Muscle layer of duodenum (tissue), 2 donors: Measurements from ENCODE around the gene MGLL.

Experiments used
- H3K27ac ChIP-seq: one replicate; pipeline ENCODE4 v1.7.0; 2013; ENCODE audit warnings: mild to moderate bottlenecking, low read length
- H3K27me3 ChIP-seq: one replicate; pipeline ENCODE4 v1.7.0; 2013; ENCODE audit warnings: low read depth, mild to moderate bottlenecking, control low read depth, low read length
- H3K36me3 ChIP-seq, 2 donors: one replicate each; pipeline ENCODE4 v1.7.0; 2013; ENCODE audit warnings: low read length in 2 of 2, control low read depth in 1 of 2, mild to moderate bottlenecking in 1 of 2; ENCODE audit not compliant: insufficient read depth in 2 of 2, control insufficient read depth in 1 of 2
- H3K4me1 ChIP-seq, 2 donors: one replicate each; pipeline ENCODE4 v1.7.0; 2013; ENCODE audit warnings: low read length in 2 of 2, mild to moderate bottlenecking in 2 of 2, control low read depth in 1 of 2, moderate library complexity in 1 of 2; ENCODE audit not compliant: insufficient read depth in 2 of 2, control insufficient read depth in 1 of 2
- H3K4me3 ChIP-seq, 2 donors: one replicate each; pipeline ENCODE4 v1.7.0; 2013; ENCODE audit warnings: low read length in 2 of 2, low read depth in 1 of 2, mild to moderate bottlenecking in 1 of 2
- H3K9me3 ChIP-seq, 2 donors: one replicate each; pipeline ENCODE4 v1.7.0; 2013; ENCODE audit warnings: low read length in 2 of 2, control low read depth in 1 of 2, mild to moderate bottlenecking in 1 of 2; ENCODE audit not compliant: control insufficient read depth in 1 of 2
- donor health status: healthy.

Gene MGLL

DNA sequence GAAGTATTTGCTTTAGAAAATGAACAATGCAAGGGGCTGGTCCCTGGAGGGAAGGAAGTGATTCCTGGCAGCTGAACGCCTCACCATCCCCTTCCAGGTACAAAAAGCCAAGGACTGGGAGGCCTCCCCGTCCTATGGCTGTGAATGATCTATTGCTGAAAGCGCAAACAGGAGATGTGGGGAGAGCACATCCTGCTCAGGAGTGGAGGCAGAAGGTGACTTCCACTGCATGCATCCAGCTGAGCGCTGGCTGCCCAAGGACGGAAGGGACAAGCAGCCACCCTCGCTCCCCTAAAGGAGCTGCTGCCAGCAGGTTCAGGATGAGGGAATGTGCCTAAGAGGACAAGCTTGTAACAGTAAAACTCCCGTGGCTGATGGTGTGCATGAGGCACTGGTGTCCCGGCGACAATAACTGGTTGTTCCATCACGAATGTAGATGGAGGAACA, 108.2 kb downstream of the MGLL start:
- H3K9me3 ChIP-seq, result no peaks in the 10 kb centered on the region
- H3K27ac ChIP-seq, result no peak overlapping the region
- H3K27me3 ChIP-seq, result no peaks in the 10 kb centered on the region
- peaks cover 3 to 13% of the 10 kb centered on the region in 2 donors for H3K4me1 ChIP-seq
- no peaks in the 10 kb centered on the region for H3K36me3 ChIP-seq
- H3K4me3 ChIP-seq, result no peak overlapping the region

DNA sequence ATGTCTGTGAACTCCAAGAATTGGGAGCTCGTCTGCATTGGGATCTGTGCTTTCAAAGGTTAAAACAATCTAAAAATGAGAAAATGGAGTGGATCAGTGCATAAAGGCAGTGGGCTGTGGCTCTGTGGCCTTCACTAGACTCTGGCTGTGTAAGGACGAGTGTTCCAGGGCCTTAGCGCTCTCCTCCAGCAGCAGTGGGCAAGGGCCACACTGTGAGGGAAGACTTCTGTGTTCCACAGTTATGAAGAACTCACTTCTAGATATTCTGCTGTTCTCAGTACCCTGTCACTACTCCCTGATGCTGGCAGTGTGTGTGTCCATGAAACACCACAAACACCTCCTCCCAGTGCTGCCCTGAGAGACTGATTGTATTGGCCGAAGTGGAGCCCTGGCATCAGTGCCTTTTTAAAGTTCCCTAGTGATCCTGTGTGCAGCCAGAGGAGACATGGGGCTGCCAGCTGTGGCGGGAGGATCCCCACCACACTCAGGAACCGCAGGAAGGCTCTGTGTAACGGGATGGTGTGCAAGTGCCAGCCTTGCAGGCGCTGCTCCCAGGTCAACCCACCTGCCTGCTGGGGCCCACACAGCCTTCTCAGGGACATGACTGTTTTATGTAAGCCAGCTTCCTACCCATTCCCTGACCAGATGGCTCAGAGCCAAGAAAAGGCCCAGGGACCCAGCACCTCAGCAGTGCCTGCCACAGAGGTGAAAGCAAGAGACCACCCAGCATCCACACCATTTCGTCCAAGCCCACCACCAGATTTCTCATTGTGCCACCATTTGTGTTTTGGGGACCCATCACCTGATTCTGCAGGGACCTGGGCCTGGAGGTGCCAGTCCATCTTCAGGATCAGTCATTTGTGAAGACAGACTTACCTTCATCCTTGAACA, 109.2 kb downstream of the MGLL start:
- Histone ChIP-seq H3K9me3 (no peaks in the 10 kb centered on the region), H3K4me3 (no peak overlapping the region), H3K27ac (no peak overlapping the region), H3K36me3 (no peaks in the 10 kb centered on the region), H3K4me1 (peaks cover 3 to 13% of the 10 kb centered on the region in 2 donors), H3K27me3 (no peaks in the 10 kb centered on the region)

DNA sequence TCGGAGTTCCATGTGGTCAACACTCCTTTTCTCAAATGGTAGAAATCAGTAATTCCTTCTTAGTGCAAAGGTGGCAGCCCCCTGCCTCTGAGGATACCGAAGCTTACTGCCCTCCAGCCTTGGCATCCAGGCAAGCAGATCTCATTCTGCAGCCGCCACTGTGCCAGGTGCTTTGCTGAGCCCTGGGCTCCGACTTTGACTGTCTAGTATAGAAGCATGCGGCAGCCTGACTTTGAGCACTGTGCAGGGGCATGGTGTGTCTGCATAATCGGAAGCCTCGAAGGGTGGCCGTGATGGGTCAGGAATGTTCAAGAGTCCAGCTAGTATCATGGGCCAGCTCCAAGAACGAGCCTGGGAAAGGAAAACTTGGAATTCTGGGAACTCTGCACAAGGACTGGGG, 109.9 kb downstream of the MGLL start:
- no peaks in the 10 kb centered on the region for H3K9me3 ChIP-seq
- no peaks in the 10 kb centered on the region for H3K36me3 ChIP-seq
- H3K4me1 ChIP-seq, result peaks cover 7 to 20% of the 10 kb centered on the region in 2 donors
- no peak overlapping the region for H3K27ac ChIP-seq
- no peak overlapping the region for H3K4me3 ChIP-seq
- no peaks in the 10 kb centered on the region for H3K27me3 ChIP-seq

DNA sequence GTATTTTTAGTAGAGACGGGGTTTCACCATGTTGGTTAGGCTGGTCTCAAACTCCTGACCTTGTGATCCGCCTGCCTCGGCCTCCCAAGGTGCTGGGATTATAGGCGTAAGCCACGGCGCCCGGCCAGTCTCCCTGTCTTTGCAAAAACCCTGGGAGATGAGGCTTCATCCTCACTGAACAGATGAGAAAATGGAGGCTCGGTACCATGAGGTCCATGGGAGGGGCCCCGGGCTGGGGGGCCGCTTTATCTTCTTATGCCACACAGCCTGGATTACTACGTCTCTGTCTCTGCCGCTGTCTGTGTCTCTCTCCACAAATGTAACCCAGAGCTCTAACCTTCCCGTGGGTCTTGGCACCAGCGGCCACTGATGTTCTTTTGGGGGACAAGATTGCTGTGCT, 110.4 kb downstream of the MGLL start:
- H3K4me1 ChIP-seq, result peaks cover 8 to 22% of the 10 kb centered on the region in 2 donors
- H3K27ac ChIP-seq, result no peak overlapping the region
- H3K27me3 ChIP-seq, result no peaks in the 10 kb centered on the region
- H3K36me3 ChIP-seq, result no peaks in the 10 kb centered on the region
- no peaks in the 10 kb centered on the region for H3K9me3 ChIP-seq
- no peak overlapping the region for H3K4me3 ChIP-seq

DNA sequence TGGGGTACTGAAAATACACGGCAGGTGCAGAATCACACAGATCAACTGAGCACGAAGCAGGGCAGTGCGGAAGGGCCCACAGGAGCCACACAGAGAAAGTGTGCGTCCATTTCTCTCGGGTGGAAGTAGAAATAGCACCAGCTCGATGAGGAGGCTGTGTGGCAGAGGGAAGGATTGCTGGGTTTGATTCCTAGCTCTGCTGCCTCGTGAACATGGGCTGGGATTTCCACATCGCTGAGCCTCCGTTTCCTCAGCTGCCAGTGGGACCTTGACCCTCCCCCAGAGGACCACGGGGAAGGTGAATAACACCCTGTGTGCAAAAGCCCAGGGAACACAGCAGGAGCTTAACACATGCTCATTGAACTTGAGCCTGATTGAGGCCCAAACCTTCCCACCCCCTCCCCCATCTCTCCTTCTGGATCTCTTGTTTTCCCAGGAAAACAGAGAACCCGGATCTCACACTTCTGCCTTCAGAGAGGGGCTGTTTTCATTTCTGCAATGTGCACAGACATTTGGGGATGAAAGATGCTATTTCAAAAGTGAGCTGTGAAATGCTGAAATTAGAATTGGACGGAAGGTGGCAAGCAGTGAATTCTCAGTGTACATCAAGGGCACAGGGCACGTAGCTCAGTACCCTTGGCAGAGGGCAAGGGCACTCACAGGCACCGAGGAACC, 111.2 kb downstream of the MGLL start:
- no peaks in the 10 kb centered on the region for H3K27me3 ChIP-seq
- H3K9me3 ChIP-seq, result no peaks in the 10 kb centered on the region
- H3K4me3 ChIP-seq, result no peak overlapping the region
- no peak overlapping the region for H3K27ac ChIP-seq
- H3K36me3 ChIP-seq, result peaks cover 0 to 1% of the 10 kb centered on the region in 2 donors
- H3K4me1 ChIP-seq, result peaks cover 8 to 22% of the 10 kb centered on the region in 2 donors

DNA sequence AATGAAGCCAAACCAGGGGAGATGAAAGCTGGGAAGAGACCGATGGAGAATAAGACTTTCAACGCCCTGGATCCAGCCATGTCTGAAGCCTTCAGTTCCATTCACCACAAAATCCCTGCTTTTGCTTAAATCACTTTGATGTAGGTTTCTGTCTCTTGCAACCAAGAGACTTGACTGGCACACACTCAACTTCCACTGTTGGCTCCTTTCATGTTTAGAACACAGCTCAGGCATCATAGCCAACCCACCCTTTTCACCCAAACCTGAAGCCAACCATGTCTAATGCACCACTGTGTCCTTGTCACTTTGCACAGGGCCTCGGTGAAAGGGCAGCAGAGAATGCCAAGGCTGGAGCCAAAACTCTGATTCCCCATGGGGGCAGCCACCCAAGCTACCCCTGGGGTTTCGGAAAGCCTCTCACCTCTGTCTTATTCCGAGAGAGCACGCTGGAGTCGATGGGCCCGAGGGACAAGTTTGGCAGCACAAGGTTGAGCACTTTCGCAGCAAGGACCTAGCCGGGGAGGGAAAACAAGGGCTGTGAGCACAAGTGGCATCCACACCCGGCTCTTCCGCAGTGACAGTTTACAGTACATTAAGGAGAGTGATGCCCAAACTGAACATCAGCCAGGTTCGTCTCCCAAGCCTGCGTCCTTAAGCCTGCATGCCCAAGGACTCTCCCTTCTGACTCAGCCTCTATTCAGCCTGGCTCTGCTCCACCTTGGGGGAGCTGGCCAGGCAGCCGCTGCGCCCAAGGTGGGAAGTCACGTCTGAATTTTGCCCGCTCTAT, 112.0 kb downstream of the MGLL start:
- Histone ChIP-seq H3K4me3 (no peak overlapping the region), H3K36me3 (peaks cover 0 to 5% of the 10 kb centered on the region in 2 donors), H3K4me1 (peaks cover 8 to 22% of the 10 kb centered on the region in 2 donors), H3K9me3 (no peaks in the 10 kb centered on the region), H3K27me3 (no peaks in the 10 kb centered on the region), H3K27ac (no peak overlapping the region)

DNA sequence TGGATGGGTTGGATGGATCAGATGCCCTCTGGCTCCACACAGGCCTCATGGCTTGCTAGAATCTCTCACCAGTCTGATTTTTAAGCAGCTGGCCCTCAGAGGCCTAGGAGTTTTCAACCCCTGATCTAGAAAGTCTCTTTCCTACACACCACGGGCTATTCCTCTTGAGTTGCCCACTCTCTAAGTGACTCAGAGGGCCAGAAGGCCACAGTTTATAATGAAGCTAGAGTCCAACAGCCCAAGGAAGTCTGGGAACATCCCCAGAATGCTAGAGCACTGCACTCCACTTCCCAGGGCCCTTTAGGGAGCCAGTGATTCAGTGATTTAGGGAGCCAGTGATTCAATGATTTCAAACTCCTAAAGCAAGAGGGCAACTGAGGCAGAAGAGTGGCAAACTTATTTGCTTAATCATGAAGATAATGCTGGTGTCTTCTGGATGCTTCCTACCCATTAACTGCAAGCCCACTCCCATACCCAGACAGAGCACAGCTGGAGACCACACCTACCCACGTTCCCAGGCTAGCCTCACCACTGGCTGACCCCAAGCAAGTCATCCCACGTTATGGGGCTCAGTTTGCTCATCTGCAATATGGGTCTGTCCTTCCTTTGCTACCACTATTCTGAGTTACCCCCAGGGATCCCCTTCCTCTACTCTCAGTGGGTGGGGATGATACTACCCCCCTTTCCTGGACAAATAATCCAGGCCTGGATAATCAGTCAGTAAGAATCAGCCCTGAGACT, 112.8 kb downstream of the MGLL start:
- no peak overlapping the region for H3K27ac ChIP-seq
- H3K4me3 ChIP-seq, result no peak overlapping the region
- peaks cover 0 to 5% of the 10 kb centered on the region in 2 donors for H3K36me3 ChIP-seq
- H3K27me3 ChIP-seq, result no peaks in the 10 kb centered on the region
- H3K9me3 ChIP-seq, result no peaks in the 10 kb centered on the region
- H3K4me1 ChIP-seq, result peaks cover 8 to 20% of the 10 kb centered on the region in 2 donors

DNA sequence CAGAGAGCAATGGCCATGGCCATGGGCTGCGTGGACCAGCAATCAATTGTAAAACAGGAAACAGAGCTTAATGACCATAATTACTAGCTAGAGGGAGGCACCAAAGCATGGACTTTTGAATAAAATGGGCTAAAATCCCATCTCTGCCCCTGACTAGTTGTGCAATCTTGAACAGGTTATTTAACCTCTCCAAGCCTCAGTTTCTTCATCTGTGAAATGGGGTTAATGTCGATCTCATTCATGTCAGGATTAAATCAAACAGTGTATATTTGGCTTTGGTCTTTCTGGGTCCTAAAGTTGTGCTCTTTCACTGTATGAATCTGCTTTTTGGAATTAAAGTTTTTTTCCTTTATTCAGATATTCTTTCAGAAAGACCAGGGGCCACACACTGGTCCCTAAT, 113.5 kb downstream of the MGLL start:
- Histone ChIP-seq H3K4me1 (peaks cover 8 to 19% of the 10 kb centered on the region in 2 donors), H3K27ac (no peak overlapping the region), H3K9me3 (no peaks in the 10 kb centered on the region), H3K36me3 (peaks cover 0 to 5% of the 10 kb centered on the region in 2 donors), H3K27me3 (no peaks in the 10 kb centered on the region), H3K4me3 (no peak overlapping the region)

DNA sequence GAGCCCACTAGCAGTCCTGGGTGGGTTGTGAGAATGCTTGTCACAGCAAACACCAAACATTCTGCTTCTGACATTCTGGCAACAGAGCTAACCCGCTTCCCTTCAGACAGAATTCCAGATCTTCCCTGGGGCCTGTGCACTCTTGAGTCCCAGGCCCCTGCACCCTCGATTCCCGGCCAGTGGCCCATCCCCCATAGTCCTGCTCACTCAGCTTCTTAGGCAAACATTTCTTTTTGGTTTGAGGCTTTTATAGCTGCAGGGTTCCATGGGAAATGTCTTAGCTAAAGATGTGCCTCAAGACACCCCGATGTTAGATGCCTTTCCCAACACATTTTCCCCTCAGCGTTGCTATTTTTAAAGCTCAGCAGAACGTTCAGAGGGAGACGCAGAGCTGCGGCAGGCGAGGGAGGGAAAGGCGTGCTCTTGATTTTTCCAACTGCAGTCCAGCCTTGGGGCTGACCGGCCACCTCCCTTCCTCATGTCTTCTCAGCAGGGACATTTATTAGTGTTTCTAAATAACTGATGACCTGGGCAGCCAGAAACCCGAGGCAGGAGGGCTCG, 114.4 kb downstream of the MGLL start:
- H3K27me3 ChIP-seq, result no peaks in the 10 kb centered on the region
- H3K4me1 ChIP-seq, result peaks cover 8 to 19% of the 10 kb centered on the region in 2 donors
- H3K4me3 ChIP-seq, result no peak overlapping the region
- no peak overlapping the region for H3K27ac ChIP-seq
- H3K9me3 ChIP-seq, result no peaks in the 10 kb centered on the region
- H3K36me3 ChIP-seq, result peaks cover 0 to 5% of the 10 kb centered on the region in 2 donors

DNA sequence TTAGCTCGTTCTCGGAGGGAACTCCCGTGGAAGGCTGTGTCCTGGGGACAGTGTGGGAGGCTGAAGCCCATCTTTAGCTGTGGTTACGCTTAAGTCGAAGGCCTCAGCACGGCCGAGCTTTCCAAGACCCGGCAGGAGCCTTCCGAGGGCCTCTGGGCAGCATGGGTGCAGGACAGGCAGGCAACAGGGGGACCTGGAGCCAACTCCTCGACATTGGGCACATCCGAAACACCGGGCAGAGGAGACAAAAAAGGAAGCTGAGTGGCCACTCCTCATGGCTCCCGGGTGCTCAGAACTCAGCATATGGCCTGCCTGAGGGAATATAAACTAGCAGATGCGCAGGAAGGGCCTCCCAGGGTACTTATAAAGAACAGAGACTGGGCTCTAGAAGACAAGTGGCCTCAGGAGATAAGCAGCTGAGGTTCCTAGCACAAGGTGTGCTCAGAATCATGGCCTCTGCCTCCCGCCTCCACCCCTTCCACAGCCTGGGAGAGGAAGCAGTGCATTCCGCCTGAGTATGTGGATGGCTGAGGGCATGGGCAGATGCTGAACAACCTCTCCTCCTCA, 115.4 kb downstream of the MGLL start:
- Histone ChIP-seq H3K36me3 (peaks cover 0 to 5% of the 10 kb centered on the region in 2 donors), H3K4me1 (peaks cover 8 to 19% of the 10 kb centered on the region in 2 donors), H3K4me3 (no peak overlapping the region), H3K9me3 (no peaks in the 10 kb centered on the region), H3K27me3 (no peaks in the 10 kb centered on the region), H3K27ac (no peak overlapping the region)
